ES-I3 (cell line): ENCODE results near the gene DNAH1.

ENCODE experiments used
- H3K36me3 ChIP-seq: 2 replicates; pipeline ENCODE4 v1.6.1; 2013; ENCODE audit warnings: mild to moderate bottlenecking, low read length, control low read depth, moderate library complexity; ENCODE audit not compliant: insufficient read depth
- H3K4me1 ChIP-seq: 2 replicates; pipeline ENCODE4 v1.6.1; 2013; ENCODE audit warnings: mild to moderate bottlenecking, control low read depth, low read length; ENCODE audit not compliant: insufficient read depth
- H3K9ac ChIP-seq: 2 replicates; pipeline ENCODE4 v1.6.1; 2013; ENCODE audit warnings: low read depth, mild to moderate bottlenecking, low read length, moderate library complexity
- H3K9me3 ChIP-seq: 2 replicates; pipeline ENCODE4 v1.6.1; 2013; ENCODE audit warnings: mild to moderate bottlenecking, low read length, moderate library complexity; ENCODE audit not compliant: control insufficient read depth, insufficient read depth

Gene DNAH1

DNA sequence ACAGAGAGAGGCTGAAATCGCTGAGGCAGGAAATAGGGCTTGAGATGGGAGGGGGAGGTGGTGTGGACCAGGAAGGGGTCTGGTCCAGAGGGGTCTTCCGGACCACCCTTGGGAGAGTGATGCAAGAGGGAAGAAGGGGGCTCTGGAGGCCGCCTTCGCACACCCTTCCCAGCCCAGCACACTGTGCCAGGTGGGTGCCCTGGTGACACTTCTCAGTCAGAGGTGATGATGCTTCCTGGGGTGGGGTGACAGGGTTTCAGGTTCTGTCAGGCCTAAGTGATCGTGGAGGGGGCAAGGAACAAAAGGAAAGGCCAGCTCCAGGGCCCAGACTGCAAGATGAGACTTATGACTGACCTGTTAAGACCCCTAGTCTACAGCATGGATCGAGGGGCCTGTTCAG lies 116.1 kb downstream of the DNAH1 start:
- H3K9me3 ChIP-seq = no peaks in the 10 kb centered on the region
- no peak overlapping the region for H3K9ac ChIP-seq
- H3K4me1 ChIP-seq = no peaks in the 10 kb centered on the region
- H3K36me3 ChIP-seq = no peaks in the 10 kb centered on the region

DNA sequence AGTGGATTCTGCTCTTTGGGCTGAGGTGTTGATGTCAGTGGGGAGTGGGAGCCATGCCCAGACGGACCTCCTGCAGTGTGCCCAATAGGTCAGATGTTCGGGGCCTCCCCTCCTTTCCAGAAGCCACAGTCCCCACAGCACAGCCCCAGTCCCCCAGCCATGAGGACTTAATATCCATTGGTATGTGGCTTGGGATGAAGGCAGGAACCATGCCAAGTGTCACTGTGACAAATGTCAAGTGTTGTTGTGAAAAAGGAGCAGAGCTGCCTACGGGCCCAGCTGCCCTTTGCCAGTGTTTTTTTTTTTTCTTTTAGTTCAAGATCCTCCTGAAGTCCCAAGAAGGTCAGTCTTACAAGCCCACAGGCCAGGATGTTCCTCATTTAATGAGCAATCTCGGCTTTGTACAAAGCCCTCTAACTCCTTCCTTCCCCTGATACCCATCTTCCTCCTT lies 116.6 kb downstream of the DNAH1 start:
- Histone ChIP-seq H3K36me3 (no peaks in the 10 kb centered on the region), H3K4me1 (no peaks in the 10 kb centered on the region), H3K9ac (no peak overlapping the region), H3K9me3 (no peaks in the 10 kb centered on the region)

DNA sequence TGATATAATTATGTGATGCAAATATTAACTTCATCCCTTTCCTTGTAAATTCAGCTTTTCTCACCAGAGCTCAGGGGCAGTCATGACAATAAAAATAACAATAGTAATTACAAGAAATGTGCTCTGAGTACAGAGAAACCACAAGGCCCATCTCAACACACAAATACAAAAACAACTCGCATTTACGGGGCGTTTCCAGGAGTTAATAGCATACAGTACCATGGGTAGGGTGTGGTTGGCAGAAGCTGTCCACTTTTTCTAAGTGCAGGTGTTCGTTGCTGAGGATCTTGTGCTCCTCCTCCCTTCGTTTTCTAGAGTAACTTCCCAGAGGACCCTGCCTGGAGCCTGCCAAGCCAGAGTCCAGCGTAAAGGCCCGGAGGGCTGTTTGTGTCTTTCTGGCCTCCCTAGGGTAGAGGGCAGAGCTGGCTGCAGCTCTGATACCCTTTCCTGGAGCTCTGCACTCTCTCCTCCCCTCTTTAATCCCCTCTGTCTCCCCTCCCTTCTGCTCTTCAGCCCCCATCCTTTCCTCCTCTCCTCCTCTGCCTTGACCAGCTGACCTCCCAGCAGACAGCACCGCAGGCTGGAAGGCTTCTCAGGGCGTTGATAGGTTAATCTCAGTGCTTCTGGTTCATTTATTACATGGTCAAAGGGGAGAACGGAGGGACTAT lies 117.3 kb downstream of the DNAH1 start:
- Histone ChIP-seq H3K9ac (no peak overlapping the region), H3K36me3 (no peaks in the 10 kb centered on the region), H3K9me3 (no peaks in the 10 kb centered on the region), H3K4me1 (no peaks in the 10 kb centered on the region)

- Histone ChIP-seq H3K4me1 (no peaks in the 10 kb centered on the region), H3K36me3 (no peaks in the 10 kb centered on the region), H3K9me3 (no peaks in the 10 kb centered on the region), H3K9ac (no peak overlapping the region)
Observed at GRCh38 chr3:52433996-52434479, 117.9 kb downstream of the DNAH1 start.

GRCh38 chr3:52434491-52435115 lies 118.5 kb downstream of the DNAH1 start:
- H3K9me3 ChIP-seq = no peaks in the 10 kb centered on the region
- no peaks in the 10 kb centered on the region for H3K4me1 ChIP-seq
- H3K36me3 ChIP-seq = no peaks in the 10 kb centered on the region
- no peak overlapping the region for H3K9ac ChIP-seq

- Histone ChIP-seq H3K9ac (no peak overlapping the region), H3K9me3 (no peaks in the 10 kb centered on the region), H3K4me1 (no peaks in the 10 kb centered on the region), H3K36me3 (no peaks in the 10 kb centered on the region)
Observed at GRCh38 chr3:52435246-52436101, 119.4 kb downstream of the DNAH1 start.

DNA sequence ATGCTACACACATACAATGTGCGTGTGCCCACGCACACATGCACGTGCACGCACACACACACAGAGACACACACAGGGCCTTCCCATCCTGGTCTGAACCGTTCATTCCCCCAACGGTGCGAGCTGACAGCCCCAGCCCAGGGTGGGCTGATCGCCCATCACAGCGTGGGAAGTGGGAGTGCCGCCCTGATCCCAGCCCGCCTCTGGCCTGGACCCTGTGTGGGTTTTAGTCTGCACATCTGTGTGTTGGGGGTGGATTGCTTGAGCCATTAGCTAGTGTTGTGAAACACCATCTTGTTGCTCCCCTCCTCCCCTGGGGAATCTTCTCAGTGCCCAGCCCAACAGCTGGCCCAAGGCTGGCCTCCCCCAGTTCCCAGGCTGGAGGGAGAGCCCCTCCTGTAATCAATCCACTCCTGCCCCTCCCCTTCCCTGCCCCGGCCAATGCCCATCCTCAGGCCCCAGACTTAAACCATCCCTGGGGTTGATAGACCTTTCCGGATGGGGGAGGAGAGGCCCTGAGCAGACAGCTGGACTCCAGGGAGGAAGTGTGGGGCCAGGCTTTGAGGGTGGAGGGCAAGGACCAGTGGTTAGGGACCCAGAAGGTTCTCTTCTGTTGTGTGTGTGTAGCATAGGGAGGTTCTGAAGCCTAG lies 120.5 kb downstream of the DNAH1 start:
- Histone ChIP-seq H3K36me3 (no peaks in the 10 kb centered on the region), H3K9ac (no peak overlapping the region), H3K9me3 (no peaks in the 10 kb centered on the region), H3K4me1 (no peaks in the 10 kb centered on the region)

GRCh38 chr3:52437326-52438103 lies 121.4 kb downstream of the DNAH1 start:
- Histone ChIP-seq H3K9me3 (no peaks in the 10 kb centered on the region), H3K36me3 (no peaks in the 10 kb centered on the region), H3K9ac (no peak overlapping the region), H3K4me1 (no peaks in the 10 kb centered on the region)

GRCh38 chr3:52438104-52438376 lies 121.9 kb downstream of the DNAH1 start:
- Histone ChIP-seq H3K4me1 (no peaks in the 10 kb centered on the region), H3K9me3 (no peaks in the 10 kb centered on the region), H3K36me3 (no peaks in the 10 kb centered on the region), H3K9ac (no peak overlapping the region)

DNA sequence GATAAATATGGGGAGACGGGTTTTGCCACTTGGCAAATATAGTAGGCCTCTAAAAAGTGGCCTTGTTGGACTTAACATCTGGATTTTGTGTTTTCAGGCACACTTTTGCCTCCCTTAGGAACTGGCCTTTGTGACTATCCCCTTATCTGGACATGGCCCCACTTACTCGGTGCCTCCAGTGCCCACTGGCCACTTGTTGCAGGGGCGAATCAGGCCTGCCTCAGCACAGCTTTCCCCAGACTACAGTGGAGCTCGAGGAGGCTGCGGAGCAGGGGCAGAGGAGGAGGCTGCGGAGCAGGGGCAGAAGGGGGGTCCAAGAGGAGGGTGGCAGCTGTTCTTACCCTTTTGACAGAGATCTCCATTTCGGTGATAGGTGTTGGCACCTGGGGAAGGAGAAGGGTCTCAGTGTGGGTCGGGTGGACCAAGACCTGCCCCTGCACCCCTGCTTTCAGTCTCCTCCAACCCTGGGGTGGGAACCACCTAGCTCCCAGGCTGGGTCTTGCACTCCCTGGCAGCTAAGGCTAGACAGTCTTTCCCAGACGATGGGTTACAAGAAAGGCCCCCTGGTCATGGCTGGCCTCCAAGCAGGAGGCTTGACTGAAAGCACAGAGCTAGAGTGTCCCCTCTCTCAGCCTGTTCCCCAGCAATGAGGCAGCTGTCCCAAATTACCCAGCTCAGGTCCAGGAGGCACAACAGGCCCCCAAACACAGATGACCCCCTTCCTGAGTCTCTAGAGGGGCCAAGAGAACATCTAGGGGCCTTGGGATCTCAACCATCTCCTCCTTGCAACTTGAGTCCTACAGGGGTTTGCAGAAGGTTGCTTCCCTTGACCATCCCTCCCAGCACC lies 122.7 kb downstream of the DNAH1 start:
- H3K4me1 ChIP-seq = no peaks in the 10 kb centered on the region
- no peaks in the 10 kb centered on the region for H3K9me3 ChIP-seq
- no peak overlapping the region for H3K9ac ChIP-seq
- no peaks in the 10 kb centered on the region for H3K36me3 ChIP-seq

DNA sequence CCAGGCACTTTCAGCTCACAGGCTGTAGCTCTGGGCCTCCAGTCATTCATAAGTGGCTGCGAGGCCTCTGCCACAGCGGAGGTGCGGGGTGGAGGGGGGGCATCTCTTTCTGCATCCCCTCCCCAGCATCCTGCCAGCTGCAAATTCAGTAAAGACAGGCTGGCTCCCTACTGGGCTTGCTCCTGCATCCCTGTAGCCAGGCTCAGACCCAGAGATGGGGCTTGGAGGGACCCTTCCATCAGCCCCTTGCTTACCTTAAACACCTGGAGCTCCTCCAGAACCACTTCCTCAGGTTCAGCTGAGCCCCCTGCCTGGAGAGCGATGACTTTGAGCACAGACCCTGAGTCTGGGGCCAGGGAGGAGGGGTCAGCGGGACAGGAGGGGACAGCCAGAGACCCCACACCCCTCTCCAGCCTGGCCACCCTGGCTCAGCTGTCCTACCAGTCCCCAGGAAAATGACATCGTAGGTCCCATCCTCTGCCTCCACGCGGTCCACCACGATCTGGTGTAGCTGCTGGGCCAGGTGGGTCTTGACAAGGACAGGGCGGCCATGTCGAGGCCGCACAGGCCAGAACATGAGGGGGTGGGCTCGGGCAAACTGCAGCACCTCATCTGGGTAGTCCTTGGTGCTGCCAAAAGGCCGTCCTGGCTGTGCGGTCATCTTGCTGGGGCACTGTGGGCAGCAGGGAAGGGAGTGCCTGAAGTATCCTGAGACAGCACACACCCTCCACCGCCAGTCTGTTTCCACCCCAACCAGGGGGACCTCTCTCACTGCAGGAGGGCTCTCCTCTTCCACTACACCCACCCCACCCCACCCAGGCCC lies 123.5 kb downstream of the DNAH1 start:
- H3K9ac ChIP-seq = no peak overlapping the region
- no peaks in the 10 kb centered on the region for H3K36me3 ChIP-seq
- H3K4me1 ChIP-seq = no peaks in the 10 kb centered on the region
- H3K9me3 ChIP-seq = no peaks in the 10 kb centered on the region

GRCh38 chr3:52440249-52440551 lies 124.1 kb downstream of the DNAH1 start:
- H3K9me3 ChIP-seq = no peaks in the 10 kb centered on the region
- peaks cover 2% of the 10 kb centered on the region; the same call in 1 of the 2 replicates for H3K4me1 ChIP-seq
- no peaks in the 10 kb centered on the region for H3K36me3 ChIP-seq
- no peak overlapping the region for H3K9ac ChIP-seq

DNA sequence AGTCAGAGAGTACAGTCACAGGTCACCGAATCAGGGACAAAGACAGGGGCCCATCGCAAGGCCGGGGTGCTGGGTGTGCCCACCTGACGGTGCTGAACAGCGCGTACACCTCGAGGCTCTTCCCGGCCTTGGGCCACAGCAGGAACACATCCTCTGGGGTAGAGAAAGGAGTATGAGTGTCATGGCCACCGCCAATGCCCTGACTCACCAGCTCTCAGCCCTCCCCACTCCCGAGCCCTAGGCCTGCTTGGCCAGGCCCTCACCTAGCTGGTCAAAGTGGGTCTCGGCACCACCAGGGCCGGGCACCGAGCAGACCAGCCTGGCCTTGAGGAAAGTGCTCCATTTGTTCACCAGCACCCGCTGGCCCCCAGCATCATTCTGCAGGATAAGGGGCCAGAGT lies 124.6 kb downstream of the DNAH1 start:
- no peaks in the 10 kb centered on the region for H3K36me3 ChIP-seq
- no peak overlapping the region for H3K9ac ChIP-seq
- H3K4me1 ChIP-seq = peaks cover 4% of the 10 kb centered on the region; the same call in 1 of the 2 replicates
- no peaks in the 10 kb centered on the region for H3K9me3 ChIP-seq
